OCI-LY1 (cell line): ENCODE data around the gene SOX12.

Experiments
- EZH2 ChIP-seq: fragments of 200-600 bp; sonication (generic), shearing (Covaris generic); IDR thresholded peaks from 2 replicates; pipeline ENCODE4 v1.8.0; 2017; ENCODE audit warnings: borderline replicate concordance, mixed run types, mild to moderate bottlenecking, antibody characterized with exemption, low read length, moderate library complexity, mixed read lengths
- TF ChIP-seq, protein P1 (sequence below): fragments of 200-600 bp; sonication (generic), shearing (Covaris generic); IDR thresholded peaks from 2 replicates; pipeline ENCODE4 v1.5.1; 2017; ENCODE audit warnings: mild to moderate bottlenecking, antibody characterized with exemption, low read length, moderate library complexity, mixed read lengths

DNA sequence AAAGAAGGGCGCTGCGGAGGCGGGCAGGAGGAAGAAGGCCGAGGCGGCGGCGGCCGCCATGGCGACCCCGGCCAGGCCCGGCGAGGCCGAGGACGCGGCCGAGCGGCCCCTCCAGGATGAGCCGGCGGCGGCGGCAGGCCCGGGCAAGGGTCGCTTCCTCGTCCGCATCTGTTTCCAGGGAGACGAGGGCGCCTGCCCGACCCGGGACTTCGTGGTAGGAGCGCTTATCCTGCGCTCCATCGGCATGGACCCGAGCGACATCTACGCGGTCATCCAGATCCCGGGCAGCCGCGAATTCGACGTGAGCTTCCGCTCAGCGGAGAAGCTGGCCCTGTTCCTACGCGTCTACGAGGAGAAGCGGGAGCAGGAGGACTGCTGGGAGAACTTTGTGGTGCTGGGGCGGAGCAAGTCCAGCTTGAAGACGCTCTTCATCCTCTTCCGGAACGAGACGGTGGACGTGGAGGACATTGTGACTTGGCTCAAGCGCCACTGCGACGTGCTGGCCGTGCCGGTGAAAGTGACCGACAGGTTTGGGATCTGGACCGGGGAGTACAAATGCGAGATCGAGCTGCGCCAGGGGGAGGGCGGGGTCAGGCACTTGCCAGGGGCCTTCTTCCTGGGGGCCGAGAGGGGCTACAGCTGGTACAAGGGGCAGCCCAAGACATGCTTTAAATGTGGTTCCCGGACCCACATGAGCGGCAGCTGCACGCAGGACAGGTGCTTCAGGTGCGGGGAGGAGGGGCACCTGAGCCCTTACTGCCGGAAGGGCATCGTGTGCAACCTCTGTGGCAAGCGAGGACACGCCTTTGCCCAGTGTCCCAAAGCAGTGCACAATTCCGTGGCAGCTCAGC lies 27.2 kb upstream of the SOX12 start:
- TF ChIP-seq, protein P1, sequence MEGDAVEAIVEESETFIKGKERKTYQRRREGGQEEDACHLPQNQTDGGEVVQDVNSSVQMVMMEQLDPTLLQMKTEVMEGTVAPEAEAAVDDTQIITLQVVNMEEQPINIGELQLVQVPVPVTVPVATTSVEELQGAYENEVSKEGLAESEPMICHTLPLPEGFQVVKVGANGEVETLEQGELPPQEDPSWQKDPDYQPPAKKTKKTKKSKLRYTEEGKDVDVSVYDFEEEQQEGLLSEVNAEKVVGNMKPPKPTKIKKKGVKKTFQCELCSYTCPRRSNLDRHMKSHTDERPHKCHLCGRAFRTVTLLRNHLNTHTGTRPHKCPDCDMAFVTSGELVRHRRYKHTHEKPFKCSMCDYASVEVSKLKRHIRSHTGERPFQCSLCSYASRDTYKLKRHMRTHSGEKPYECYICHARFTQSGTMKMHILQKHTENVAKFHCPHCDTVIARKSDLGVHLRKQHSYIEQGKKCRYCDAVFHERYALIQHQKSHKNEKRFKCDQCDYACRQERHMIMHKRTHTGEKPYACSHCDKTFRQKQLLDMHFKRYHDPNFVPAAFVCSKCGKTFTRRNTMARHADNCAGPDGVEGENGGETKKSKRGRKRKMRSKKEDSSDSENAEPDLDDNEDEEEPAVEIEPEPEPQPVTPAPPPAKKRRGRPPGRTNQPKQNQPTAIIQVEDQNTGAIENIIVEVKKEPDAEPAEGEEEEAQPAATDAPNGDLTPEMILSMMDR = no peak
- TF ChIP-seq EZH2 = no peak
